HEK293 (cell line): Measurements from ENCODE around the gene ATP5PO.

ENCODE experiments used
- KLF16 ChIP-seq: fragments of 450-650 bp; formaldehyde crosslinking; IDR thresholded peaks from 2 replicates; pipeline ENCODE4 v1.5.1; 2017; ENCODE audit warnings: missing biosample characterization, missing genetic modification characterization
- TRIM28 ChIP-seq: IDR thresholded peaks from 2 replicates; pipeline ENCODE4 v1.6.1; 2011; ENCODE audit warnings: low read length, control low read depth, borderline replicate concordance
- ZBTB1 ChIP-seq: fragments of 450-650 bp; formaldehyde crosslinking; IDR thresholded peaks from 2 replicates; pipeline ENCODE4 v1.5.1; 2016; ENCODE audit warnings: missing biosample characterization, missing genetic modification characterization
- ZBTB20 ChIP-seq: fragments of 450-650 bp; formaldehyde crosslinking; IDR thresholded peaks from 2 replicates; pipeline ENCODE4 v1.5.1; 2016; ENCODE audit warnings: missing biosample characterization, missing genetic modification characterization
- ZBTB21 ChIP-seq: fragments of 450-650 bp; formaldehyde crosslinking; IDR thresholded peaks from 2 replicates; pipeline ENCODE4 v1.5.1; 2017; ENCODE audit warnings: missing biosample characterization, missing genetic modification characterization
- ZNF211 ChIP-seq: fragments of 450-650 bp; formaldehyde crosslinking; IDR thresholded peaks from 2 replicates; pipeline ENCODE4 v1.5.1; 2016; ENCODE audit warnings: low read depth, missing biosample characterization, missing genetic modification characterization
- ZNF23 ChIP-seq: fragments of 450-650 bp; formaldehyde crosslinking; IDR thresholded peaks from 2 replicates; pipeline ENCODE4 v1.5.1; 2016; ENCODE audit warnings: missing biosample characterization, missing genetic modification characterization, borderline replicate concordance
- ZNF549 ChIP-seq: fragments of 450-650 bp; IDR thresholded peaks from 2 replicates; pipeline ENCODE4 v1.5.1; 2018; ENCODE audit warnings: missing biosample characterization, missing genetic modification characterization, mild to moderate bottlenecking, inconsistent platforms, moderate library complexity
- TF ChIP-seq, protein P1 (sequence below): fragments of 450-650 bp; formaldehyde crosslinking; IDR thresholded peaks from 2 replicates; pipeline ENCODE4 v1.5.1; 2016; ENCODE audit warnings: missing biosample characterization, missing genetic modification characterization
- TF ChIP-seq, protein P2 (sequence below): fragments of 450-650 bp; formaldehyde crosslinking; IDR thresholded peaks from 2 replicates; pipeline ENCODE4 v1.5.1; 2016; ENCODE audit warnings: missing biosample characterization, missing genetic modification characterization
- TF ChIP-seq, protein P3 (sequence below): fragments of 450-650 bp; formaldehyde crosslinking; IDR thresholded peaks from 2 replicates; pipeline ENCODE4 v1.5.1; 2016; ENCODE audit warnings: missing biosample characterization, missing genetic modification characterization
- TF ChIP-seq, protein P4 (sequence below): fragments of 450-650 bp; formaldehyde crosslinking; IDR thresholded peaks from 2 replicates; pipeline ENCODE4 v1.5.1; 2016; ENCODE audit warnings: missing biosample characterization, missing genetic modification characterization
- TF ChIP-seq, protein P5 (sequence below): fragments of 450-650 bp; formaldehyde crosslinking; IDR thresholded peaks from 2 replicates; pipeline ENCODE4 v1.5.1; 2016; ENCODE audit warnings: missing biosample characterization, missing genetic modification characterization, low read depth
- TF ChIP-seq, protein P6 (sequence below): fragments of 450-650 bp; formaldehyde crosslinking; IDR thresholded peaks from 2 replicates; pipeline ENCODE4 v1.5.1; 2016; ENCODE audit warnings: missing biosample characterization, missing genetic modification characterization, low read depth

DNA sequence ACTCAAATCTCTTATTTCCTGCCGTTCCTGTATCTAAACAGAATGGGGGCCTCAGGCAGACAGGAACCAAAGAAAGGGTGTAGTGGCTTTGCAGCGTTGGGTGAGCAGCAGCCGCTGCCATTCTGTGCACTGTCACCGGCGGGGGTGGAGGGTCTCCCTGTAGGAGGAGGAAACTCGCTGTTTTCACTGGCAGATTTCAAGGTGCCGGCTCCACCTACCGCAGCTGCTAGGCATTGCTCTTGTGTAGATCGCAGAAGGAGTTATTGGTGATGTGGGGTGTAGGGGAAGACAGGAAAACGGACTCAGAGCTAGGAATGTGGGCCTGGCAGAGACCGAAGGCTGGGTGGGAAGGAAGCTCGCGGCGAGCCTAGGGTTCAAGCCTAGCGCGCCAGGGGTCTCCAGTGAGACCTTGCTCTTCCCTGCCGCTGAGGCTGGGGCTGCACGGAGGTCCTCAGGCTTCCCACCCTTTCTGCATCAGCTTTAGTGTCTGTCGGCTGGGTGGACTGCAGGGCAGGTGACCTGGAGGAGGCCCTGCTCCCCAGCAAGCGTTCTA lies 20.8 kb downstream of the ATP5PO start:
- TF ChIP-seq, protein P1, sequence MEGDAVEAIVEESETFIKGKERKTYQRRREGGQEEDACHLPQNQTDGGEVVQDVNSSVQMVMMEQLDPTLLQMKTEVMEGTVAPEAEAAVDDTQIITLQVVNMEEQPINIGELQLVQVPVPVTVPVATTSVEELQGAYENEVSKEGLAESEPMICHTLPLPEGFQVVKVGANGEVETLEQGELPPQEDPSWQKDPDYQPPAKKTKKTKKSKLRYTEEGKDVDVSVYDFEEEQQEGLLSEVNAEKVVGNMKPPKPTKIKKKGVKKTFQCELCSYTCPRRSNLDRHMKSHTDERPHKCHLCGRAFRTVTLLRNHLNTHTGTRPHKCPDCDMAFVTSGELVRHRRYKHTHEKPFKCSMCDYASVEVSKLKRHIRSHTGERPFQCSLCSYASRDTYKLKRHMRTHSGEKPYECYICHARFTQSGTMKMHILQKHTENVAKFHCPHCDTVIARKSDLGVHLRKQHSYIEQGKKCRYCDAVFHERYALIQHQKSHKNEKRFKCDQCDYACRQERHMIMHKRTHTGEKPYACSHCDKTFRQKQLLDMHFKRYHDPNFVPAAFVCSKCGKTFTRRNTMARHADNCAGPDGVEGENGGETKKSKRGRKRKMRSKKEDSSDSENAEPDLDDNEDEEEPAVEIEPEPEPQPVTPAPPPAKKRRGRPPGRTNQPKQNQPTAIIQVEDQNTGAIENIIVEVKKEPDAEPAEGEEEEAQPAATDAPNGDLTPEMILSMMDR, result peak; percentile 94
- TF ChIP-seq, protein P2, sequence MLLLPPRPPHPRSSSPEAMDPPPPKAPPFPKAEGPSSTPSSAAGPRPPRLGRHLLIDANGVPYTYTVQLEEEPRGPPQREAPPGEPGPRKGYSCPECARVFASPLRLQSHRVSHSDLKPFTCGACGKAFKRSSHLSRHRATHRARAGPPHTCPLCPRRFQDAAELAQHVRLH (tag by site-specific recombination), result no peak
- peak; percentile 64; the same call in 1 of the 2 replicates for TF ChIP-seq TRIM28
- TF ChIP-seq, protein P3, sequence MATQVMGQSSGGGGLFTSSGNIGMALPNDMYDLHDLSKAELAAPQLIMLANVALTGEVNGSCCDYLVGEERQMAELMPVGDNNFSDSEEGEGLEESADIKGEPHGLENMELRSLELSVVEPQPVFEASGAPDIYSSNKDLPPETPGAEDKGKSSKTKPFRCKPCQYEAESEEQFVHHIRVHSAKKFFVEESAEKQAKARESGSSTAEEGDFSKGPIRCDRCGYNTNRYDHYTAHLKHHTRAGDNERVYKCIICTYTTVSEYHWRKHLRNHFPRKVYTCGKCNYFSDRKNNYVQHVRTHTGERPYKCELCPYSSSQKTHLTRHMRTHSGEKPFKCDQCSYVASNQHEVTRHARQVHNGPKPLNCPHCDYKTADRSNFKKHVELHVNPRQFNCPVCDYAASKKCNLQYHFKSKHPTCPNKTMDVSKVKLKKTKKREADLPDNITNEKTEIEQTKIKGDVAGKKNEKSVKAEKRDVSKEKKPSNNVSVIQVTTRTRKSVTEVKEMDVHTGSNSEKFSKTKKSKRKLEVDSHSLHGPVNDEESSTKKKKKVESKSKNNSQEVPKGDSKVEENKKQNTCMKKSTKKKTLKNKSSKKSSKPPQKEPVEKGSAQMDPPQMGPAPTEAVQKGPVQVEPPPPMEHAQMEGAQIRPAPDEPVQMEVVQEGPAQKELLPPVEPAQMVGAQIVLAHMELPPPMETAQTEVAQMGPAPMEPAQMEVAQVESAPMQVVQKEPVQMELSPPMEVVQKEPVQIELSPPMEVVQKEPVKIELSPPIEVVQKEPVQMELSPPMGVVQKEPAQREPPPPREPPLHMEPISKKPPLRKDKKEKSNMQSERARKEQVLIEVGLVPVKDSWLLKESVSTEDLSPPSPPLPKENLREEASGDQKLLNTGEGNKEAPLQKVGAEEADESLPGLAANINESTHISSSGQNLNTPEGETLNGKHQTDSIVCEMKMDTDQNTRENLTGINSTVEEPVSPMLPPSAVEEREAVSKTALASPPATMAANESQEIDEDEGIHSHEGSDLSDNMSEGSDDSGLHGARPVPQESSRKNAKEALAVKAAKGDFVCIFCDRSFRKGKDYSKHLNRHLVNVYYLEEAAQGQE (tag by site-specific recombination), result no peak; the same call in 1 of the 2 replicates
- TF ChIP-seq, protein P4, sequence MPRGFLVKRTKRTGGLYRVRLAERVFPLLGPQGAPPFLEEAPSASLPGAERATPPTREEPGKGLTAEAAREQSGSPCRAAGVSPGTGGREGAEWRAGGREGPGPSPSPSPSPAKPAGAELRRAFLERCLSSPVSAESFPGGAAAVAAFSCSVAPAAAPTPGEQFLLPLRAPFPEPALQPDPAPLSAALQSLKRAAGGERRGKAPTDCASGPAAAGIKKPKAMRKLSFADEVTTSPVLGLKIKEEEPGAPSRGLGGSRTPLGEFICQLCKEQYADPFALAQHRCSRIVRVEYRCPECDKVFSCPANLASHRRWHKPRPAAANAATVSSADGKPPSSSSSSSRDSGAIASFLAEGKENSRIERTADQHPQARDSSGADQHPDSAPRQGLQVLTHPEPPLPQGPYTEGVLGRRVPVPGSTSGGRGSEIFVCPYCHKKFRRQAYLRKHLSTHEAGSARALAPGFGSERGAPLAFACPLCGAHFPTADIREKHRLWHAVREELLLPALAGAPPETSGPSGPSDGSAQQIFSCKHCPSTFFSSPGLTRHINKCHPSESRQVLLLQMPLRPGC (tag by site-specific recombination), result no peak
- TF ChIP-seq, protein P5, sequence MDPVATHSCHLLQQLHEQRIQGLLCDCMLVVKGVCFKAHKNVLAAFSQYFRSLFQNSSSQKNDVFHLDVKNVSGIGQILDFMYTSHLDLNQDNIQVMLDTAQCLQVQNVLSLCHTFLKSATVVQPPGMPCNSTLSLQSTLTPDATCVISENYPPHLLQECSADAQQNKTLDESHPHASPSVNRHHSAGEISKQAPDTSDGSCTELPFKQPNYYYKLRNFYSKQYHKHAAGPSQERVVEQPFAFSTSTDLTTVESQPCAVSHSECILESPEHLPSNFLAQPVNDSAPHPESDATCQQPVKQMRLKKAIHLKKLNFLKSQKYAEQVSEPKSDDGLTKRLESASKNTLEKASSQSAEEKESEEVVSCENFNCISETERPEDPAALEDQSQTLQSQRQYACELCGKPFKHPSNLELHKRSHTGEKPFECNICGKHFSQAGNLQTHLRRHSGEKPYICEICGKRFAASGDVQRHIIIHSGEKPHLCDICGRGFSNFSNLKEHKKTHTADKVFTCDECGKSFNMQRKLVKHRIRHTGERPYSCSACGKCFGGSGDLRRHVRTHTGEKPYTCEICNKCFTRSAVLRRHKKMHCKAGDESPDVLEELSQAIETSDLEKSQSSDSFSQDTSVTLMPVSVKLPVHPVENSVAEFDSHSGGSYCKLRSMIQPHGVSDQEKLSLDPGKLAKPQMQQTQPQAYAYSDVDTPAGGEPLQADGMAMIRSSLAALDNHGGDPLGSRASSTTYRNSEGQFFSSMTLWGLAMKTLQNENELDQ (tag by site-specific recombination), result no peak
- no peak for TF ChIP-seq KLF16 (tag by site-specific recombination)
- no peak for TF ChIP-seq ZNF23 (tag by site-specific recombination)
- TF ChIP-seq ZBTB21 (tag by site-specific recombination), result no peak
- TF ChIP-seq ZNF549 (tag by site-specific recombination), result no peak
- no peak for TF ChIP-seq ZBTB1 (tag by site-specific recombination)
- TF ChIP-seq ZNF211 (tag by site-specific recombination), result no peak
- TF ChIP-seq, protein P6, sequence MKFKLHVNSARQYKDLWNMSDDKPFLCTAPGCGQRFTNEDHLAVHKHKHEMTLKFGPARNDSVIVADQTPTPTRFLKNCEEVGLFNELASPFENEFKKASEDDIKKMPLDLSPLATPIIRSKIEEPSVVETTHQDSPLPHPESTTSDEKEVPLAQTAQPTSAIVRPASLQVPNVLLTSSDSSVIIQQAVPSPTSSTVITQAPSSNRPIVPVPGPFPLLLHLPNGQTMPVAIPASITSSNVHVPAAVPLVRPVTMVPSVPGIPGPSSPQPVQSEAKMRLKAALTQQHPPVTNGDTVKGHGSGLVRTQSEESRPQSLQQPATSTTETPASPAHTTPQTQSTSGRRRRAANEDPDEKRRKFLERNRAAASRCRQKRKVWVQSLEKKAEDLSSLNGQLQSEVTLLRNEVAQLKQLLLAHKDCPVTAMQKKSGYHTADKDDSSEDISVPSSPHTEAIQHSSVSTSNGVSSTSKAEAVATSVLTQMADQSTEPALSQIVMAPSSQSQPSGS (tag by site-specific recombination), result no peak
- no peak for TF ChIP-seq ZBTB20 (tag by site-specific recombination)
